Mammary epithelial cell (primary cell): ENCODE results near the gene AP1S3.

Experiments
- EZH2 ChIP-seq: IDR thresholded peaks from 2 replicates; pipeline ENCODE4 v1.6.1; 2012; ENCODE audit warnings: low read length, inconsistent platforms, borderline replicate concordance
- TF ChIP-seq, protein P1 (sequence below), 2 donors: IDR thresholded peaks in 1 of 2; conservative IDR thresholded peaks in 1 of 2; 2 replicates each; pipeline ENCODE4 v1.5.1; 2011 to 2012; ENCODE audit warnings: inconsistent platforms in 2 of 2, low read length in 2 of 2, mild to moderate bottlenecking in 2 of 2, control low read depth in 1 of 2, low read depth in 1 of 2; ENCODE audit not compliant: insufficient read depth in 1 of 2; ENCODE audit errors: extremely low read depth in 1 of 2

DNA sequence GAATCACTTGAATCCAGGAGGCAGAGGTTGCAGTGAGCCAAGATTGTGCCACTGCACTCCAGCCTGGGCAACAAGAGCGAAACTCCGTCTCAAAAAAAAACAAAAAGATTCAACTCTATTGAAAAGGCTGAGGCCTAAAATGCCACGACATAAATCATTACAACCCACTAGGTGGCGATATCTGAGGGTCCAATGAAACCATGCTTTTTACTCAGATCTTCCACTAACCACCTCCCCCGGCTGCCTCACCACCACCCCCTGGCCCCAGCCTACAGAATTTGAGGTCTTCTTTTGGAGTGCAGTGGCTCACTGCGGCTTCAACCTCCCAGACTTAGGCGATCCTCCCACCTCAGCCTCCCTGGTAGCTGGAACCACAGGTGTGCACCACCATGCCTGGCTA lies 57.5 kb downstream of the AP1S3 start:
- TF ChIP-seq, protein P1, sequence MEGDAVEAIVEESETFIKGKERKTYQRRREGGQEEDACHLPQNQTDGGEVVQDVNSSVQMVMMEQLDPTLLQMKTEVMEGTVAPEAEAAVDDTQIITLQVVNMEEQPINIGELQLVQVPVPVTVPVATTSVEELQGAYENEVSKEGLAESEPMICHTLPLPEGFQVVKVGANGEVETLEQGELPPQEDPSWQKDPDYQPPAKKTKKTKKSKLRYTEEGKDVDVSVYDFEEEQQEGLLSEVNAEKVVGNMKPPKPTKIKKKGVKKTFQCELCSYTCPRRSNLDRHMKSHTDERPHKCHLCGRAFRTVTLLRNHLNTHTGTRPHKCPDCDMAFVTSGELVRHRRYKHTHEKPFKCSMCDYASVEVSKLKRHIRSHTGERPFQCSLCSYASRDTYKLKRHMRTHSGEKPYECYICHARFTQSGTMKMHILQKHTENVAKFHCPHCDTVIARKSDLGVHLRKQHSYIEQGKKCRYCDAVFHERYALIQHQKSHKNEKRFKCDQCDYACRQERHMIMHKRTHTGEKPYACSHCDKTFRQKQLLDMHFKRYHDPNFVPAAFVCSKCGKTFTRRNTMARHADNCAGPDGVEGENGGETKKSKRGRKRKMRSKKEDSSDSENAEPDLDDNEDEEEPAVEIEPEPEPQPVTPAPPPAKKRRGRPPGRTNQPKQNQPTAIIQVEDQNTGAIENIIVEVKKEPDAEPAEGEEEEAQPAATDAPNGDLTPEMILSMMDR (conservative IDR thresholded peaks at IDR 0.05 in 1 of 2, IDR thresholded peaks at IDR 0.05 in 1 of 2; ENCODE audit: extremely low read depth in 1 of 2, insufficient read depth in 1 of 2, low read depth in 1 of 2, low read length in 2 of 2), result peak; percentile 35 to 40
- TF ChIP-seq EZH2, result no peak
